ENCODE results near the gene COL25A1.

The COL25A1 gene

DNA sequence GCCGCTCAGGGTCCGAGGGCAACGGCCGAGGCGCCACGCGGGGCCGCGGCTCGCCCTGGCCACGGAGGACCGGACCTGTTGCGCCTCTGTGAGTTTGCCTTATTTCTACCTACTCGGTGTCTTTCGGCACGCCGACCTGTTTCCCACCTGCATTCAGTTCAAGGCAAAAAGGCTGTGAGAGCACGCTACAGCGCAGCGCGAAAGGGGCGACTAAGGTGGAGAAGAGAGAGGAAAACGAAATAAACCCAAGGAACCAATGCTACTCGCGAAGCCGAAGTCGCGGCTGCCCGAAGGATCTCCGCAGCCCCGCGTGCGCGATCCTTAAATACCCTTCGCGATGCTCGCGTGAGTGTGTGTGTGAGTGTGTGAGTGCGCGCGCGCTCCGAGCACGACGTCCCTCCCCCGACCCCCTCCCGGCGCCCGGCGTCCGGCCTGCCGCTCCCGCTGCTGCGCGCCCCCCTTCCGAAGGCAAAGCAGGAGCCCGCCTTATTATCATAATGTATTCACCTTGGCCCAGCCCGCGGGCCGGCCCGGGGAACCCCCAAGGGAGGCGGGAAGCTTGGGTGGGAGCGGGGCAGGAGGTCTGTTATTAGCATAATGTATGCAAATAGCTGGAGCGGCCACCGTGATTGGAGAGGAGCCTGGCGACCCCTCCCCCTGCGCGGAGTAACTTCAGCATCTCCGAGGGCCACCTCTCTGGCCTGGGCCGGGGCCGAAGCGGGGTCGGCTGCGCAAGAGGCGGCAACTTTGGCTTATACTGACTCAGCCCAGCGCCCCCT is at the start of gene COL25A1:
Gene COL25A1 (minus strand): TSS at position 298 of the 779 bp plus-strand sequence.
- DNase-seq (ENCODE audit: low read depth in 1 of 2, low spot score in 1 of 2) = no peak

DNA sequence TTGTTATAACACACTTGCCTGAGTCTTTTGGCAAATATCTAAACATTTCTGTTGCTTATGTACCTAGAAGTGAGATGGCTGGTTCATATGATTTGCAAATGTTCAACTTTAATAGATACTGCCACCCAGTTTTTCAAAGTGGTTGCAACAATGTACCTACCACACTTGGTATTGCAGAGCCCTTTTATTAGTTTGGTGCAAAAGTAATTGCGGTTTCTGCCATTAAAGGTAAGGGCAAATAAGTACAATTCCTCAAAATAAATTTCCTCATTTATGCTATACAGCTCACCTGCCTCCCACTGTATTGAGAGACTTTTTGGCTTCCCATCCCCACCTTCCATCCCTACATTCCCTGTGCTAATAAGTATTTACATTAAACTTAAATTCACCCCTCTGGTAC is 47.7 kb upstream of the COL25A1 start:
- no peak for DNase-seq (ENCODE audit: low read depth in 1 of 2, low spot score in 1 of 2)

DNA sequence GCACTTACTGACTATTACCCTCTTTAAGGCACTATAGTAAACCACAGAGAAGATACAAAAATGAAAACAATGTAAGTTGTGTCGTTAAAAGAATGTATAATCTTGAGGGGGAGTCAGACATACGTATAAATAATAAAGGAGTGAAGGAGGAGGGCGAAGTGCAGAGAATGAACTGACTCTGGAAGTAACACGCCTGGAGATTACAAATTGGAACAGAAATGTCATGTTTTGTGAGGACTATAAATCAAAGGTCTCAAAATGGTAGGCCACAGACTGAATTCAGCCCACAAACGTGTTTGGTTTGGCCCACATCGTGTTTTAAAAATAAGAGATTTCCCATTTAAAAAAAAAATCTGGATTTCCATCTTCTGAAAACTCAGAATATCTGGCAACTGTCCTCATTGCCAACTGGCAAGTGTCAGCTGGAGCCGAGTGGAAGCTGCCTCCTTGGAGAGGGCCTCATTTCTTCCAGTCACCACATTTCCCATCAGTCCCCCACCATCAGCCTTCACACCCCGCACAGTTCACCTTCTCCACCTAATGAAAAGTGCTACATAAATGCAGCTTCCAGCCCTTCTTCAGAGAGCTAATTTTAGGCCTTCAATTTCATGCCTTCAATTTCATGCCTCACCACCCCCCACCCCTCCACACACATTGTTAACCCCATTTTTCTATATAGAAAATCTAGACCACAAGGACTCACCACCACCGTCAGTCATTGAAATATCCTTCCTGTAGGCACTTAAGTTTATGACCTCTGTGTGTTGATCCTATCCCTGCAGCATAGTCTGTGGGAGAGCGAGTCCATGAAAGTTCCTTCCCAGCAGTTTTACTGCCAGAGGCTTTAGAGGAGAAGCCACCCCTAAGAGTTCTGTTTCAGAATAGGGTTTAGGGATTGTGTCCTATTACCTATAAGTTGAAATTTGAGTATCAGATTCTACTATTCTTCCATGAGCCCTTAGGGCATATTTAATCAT is 32.0 kb upstream of the COL25A1 start:
- no peak for DNase-seq (ENCODE audit: low read depth in 1 of 2, low spot score in 1 of 2)

DNA sequence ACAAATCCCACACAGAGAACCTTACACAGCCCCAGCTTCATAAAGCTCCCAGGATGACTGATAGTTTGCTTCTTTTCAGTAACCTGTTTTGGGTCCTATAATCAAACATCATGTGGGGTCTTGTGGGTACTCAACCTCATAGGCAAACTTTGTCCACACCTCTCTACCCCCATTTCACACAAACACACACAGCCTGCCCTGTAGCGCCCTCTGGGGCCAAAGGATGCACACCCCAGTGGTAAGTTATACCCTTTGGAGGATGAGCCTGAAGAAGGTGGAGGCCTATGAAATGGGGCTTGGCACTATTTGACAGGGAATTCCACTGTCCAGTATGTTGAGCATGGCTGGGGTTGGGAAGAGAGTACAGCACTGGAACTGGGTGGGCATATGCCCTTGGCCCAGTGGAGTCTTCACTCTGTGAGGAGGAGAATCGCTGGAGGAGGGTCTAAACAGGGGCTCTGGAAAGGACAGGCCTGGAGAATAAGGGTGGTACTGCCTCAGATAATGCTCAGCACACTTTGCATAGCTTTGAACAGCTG is 30.5 kb upstream of the COL25A1 start:
- no peak for DNase-seq (ENCODE audit: low read depth in 1 of 2, low spot score in 1 of 2)

DNA sequence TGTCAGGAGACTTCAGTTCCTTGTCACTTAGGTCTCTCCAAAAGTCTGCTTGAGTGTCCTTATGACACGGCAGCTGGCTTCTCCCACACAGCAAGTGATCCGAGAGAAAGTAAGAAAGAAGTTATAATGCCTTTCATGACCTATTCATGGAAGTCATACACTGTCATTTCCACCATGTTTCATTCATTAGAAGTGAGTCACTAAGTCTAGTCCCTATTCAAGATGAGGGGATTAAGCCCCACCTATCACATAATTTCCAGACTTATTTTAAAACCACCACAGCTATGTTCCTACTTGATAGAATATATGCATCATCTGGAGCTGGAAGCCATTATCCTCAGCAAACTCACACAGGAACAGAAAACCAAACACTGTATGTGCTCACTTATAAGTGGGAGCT is 25.2 kb upstream of the COL25A1 start:
- DNase-seq (ENCODE audit: low read depth in 1 of 2, low spot score in 1 of 2) = no peak

DNA sequence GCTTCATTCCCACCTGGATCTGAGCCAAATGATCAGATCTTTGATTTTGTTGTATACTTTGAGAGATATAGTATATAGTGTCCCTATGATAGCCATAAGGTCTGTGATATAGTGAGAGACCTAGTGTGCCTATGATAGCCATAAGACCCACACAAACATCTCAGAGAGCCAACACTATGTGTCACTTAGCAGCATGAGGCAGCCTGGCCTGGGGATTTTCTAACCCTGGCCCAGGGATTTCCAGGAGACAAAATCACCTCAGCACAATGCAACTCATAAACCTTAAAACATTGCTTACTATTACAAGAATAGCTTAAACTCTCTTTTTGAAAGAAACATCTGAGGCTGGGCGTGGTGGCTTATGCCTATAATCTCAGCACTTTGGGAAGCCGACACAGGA is 23.2 kb upstream of the COL25A1 start:
- DNase-seq (ENCODE audit: low read depth in 1 of 2, low spot score in 1 of 2) = no peak

DNA sequence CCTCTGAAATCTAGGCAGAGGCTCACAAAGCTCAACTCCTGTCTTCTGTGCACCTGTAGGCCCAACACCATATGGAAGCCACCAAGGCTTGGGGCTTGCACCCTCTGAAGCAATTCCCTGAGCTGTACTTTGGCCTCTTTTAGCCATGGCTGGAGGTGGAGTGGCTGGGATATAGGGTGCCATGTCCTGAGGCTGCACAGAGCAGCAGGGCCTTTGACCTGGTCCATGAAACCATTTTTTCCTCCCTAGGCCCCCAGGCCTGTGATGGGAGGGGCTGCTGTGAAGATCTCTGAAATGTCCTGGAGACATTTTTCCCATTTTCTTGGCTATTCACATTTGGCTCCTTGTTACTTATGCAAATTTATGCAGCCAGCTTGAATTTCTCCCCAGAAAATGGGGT is 20.9 kb upstream of the COL25A1 start:
- DNase-seq (ENCODE audit: low read depth in 1 of 2, low spot score in 1 of 2) = no peak

DNA sequence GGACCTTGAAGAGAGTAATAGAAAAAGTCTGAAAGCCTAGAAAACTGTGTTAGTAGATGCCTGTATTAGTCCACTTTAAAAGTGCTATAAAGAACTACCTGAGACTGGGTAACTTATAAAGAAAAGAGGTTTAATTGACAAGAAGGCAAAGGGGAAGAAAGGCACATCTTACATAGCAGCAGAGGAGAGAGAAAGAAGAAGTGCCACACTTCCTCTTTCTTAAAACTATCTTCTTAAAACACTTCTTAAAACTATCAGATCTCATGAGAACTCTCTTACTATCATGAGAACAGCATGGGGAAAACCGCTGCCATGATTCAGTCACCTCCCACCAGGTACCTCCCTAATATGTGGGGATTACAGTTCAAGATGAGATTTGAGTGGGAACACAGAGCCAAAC is 18.8 kb upstream of the COL25A1 start:
- DNase-seq (ENCODE audit: low read depth in 1 of 2, low spot score in 1 of 2) = no peak

DNA sequence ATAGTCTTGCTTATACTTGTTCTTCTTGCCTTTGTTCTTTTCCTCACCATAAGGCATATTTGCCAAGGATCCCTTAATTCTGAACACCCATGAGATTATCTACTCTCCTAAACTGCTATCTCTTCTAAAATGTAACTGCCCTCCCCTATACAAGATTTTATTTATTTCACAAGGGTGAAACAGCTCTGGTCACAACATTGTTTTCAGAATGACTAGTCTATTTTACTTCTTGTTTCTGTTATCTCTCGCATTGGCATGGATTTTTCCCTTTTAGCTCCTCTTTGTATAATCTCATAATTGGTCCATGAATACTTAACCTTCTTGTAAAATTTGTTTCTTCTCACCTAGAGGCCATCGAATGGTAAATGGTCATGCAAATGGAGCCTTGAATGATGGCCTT is 17.2 kb upstream of the COL25A1 start:
- no peak for DNase-seq (ENCODE audit: low read depth in 1 of 2, low spot score in 1 of 2)

DNA sequence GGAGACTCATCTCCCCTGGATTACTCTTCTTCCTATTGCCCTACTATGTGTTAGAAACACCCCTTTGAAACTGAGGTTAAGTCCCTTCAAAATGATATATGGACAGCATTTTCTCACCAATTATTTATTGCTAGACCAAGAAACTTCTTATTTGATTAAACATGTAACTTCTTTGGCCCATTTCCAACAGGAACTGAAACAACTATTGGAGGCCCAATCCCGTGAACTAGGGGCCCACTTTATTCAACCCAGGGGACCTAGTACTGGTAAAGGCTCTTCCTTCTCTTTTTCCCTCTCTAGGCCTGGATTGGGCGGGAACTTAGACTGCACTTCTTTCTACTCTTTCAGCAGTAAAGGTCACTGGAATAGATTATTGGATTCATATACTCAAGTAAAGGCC is 16.7 kb upstream of the COL25A1 start:
- no peak for DNase-seq (ENCODE audit: low read depth in 1 of 2, low spot score in 1 of 2)

DNA sequence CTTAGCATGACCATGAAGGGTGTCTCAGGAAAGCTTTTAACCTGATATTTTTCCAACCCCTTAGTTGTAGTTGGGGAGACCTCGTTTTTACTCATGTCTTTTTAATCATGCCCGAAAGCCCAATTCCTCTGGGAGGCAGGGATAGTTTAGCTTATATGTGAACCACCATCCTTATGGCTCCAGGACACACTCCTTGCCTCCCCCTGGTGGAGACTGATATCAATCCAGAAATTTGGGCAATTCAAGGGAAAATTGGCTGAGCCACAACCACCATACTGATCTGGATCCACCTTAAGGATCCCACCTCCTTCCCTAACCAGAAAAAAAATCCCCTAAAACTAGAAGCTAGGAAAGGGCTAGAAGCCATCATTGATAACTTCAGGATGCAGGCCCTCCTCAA is 13.4 kb upstream of the COL25A1 start:
- DNase-seq (ENCODE audit: low read depth in 1 of 2, low spot score in 1 of 2) = no peak

DNA sequence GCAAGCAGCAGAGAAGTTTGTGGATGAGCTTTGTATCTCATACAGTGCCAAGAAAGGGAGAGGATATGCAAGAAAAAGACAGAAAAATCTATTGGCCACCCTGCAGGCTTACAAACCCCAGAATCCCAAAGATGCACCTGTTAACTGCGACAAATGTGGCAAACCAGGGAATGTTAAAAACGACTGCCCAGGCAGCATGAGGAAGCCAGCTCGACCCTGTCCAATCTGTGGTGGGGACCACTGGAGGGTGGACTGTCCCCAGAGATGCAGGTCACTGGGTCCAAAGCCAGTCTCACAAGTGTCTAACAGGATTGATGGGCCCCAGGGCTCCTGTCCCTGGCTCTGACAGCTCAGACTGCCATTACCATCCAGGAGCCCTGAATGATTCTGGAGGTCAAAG is 12.9 kb upstream of the COL25A1 start:
- DNase-seq (ENCODE audit: low read depth in 1 of 2, low spot score in 1 of 2) = no peak

DNA sequence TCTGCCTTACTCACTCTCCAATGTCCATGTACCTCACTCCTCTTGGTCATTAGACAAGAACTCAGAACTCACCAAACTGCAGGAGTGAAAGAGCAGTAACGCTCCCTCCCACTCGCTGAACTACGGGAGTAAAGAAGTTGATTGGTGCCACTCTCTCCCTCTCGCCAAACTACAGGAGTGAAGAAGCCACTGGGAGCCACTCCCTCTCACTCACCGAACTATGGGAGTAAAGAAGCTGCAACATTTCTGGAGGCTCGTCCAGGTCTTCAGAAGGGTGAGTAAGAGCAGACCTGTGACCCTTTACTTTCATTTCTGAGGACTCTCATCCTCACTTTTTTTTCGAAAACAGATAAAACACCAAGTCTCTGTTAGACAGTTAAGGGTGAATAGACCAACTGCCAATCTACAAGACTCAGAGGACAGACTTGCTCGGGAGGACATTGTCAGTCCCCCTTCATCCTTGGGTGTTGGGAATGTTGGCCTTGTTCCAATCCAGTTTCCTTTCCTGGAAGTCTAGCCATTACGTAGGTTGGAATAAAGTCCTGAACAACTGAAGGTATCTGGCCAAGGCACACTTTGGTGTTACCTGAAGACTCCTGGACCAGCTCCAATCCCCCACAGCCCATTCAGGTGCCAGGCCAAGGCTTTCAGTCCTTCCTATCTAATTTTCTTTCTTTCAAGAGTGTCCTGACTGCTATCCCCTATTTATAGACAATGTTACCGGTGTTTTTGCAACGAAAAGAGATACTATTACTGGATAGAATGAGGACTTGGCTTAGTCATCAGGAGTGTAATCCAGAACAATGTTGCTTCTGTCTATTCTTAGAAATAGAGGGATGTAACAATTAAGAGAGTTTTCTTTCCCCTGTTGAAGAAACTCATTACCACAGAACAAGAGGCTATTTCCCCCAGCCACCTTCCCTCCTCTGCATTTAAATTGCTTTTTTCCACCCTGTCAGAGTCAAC is 11.0 kb upstream of the COL25A1 start:
- DNase-seq (ENCODE audit: low read depth in 1 of 2, low spot score in 1 of 2) = no peak

DNA sequence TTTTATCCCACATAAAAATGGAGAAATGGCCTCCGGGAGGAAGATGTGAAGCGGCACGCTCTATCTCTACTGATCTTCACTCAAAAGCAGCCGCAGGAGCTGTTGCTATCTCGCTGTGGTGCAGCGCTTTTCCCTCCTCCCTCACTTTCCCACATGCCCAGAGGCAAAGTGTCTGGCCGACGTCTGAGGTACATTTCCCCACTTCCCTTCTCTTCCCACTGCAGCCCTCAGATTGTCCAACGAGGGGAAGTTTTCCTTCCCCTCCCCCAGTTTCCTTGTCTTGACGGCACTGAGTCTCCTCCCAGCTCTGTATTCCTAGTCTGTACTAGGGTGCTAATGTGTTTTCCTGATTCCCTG is 660 bp upstream of the COL25A1 start:
- DNase-seq (ENCODE audit: low read depth in 1 of 2, low spot score in 1 of 2) = no peak

DNA sequence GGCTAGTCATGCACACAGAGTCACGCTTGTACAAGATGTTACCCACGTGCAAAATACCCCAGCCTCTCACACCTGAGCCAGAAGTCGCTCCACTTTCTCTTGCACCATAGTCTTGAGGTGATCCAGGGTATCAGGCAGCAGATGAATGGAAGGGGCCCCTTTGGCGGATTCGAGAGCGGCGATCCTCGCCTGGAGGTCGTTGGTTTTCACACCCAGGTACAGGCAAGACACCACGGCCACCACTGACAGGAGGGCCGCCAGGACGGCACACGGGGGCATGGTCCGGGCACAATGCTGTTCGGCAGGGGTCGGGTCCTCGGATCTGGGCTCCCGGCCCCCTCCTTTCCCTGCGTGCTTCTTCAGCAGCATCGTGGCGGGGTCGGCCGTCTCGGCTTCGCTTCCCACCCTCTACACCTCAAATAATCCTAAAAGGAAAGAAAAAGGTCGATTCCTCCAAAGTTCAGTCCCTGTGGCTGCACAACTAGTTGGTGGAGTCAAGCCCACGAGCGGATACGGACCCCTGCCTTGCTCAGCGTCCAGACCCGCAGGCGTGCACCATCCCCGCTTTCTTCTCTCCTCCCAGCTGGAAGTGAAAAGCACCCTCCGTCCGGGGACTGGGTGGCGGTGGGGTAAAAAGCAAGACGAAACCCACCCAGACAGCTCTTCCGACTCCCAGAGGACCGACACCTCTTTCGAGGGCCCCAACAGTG is 652 bp downstream of the COL25A1 start:
- no peak for DNase-seq (ENCODE audit: low read depth in 1 of 2, low spot score in 1 of 2)

DNA sequence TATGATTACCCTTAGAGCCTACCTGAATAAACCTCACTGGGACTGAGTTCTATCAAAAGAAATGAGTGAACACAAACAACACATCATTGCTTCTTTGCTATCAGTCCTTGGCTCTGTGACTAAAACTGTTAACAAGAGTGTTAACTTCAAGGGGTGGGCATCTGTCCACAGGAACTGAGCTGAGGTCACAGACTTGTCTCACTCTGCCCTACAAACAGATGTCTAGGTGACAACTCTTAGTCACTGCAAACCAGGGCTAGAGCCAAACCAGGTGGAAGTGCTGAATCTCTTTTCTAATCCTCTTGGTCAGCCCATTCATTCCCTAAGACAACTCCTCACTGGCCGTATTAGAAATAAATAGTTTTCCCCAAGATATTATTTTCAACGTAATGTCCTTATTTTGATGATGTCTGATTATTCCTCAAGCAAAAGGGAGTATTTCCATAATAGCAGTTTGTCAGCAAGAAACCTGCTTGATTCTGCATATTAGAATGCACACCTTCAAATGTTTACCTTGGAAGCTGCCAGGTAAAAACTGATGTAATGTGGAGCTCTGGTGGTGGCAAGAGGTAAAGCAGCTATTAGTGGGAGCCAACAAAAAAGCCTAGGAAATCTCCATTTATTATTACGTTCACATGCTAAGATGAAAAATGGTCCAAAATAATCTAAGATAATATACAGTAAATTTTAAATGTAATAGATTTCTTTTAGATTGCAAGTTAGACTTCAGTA is 4.0 kb downstream of the COL25A1 start:
- no peak for DNase-seq (ENCODE audit: low read depth in 1 of 2, low spot score in 1 of 2)

DNA sequence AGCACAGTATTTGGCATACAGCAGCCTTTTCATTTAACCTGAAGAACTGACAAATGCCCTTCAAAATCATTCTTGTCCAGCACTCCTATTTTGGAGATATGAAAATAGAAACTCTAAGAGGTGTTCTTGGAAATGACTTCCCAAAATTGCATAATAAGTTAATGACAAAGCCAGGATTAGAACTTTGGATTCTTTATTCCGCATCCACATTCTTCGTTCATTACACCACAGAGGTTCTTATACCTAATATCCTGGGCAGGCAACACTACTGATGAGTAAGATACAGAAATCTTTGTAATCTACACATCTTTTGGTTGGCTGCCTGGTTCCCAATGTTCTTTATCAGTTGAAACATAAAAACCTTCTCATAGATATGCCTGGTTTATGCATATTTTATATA is 5.9 kb downstream of the COL25A1 start:
- DNase-seq (ENCODE audit: low read depth in 1 of 2, low spot score in 1 of 2) = no peak

DNA sequence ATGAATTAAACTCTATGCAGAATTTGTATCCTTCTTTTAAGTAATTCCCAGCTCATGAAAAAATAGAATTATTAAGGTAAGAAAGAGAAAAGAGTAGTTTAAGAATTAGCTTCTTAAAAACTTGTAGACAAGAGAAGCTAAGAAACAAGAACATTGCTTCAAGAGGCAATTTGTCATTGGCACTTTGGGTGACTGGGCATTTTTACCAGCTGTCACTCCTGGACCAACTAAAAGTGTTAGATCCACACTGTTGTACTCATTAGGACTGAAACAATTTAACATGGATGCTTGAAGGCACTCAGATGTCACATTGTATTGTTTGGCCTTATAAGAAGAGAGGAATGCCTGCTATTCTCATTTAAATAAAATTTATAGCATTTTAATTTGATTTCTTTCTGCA is 7.4 kb downstream of the COL25A1 start:
- DNase-seq (ENCODE audit: low read depth in 1 of 2, low spot score in 1 of 2) = no peak

DNA sequence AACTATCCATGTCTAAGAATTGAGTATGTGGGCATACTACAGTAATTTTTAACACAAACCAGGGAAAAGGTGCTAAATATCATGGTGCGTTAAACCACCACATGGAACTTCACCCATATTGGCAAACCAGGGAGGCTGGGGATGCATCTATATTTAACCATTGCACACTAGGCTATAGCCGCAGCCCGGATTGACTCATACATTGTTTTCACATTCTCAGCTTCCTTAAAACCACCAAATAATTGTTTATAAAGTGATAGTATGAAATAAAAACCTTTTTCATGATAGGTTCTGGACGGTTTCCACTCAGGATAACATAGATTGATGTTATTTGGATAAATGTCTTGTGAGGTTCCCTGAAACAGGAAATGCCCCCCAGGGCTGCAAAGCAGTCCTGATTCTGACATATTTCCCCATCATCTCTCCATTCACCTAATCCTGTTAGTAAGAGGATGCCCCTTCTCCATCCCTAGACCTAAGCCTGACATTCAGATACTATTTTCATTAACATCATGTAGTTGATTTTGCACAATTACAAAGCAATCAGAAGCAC is 7.9 kb downstream of the COL25A1 start:
- no peak for DNase-seq (ENCODE audit: low read depth in 1 of 2, low spot score in 1 of 2)

Data from activated T-helper 1 cell treated with anti-CD3 and anti-CD28 coated beads, Interleukin-2, amount 50 U/mL, for 16 hours (primary cell).